GM23338 (cell line): ENCODE results near the gene SYNPO2.

Experiments
- JUNB ChIP-seq: IDR thresholded peaks from one replicate; pipeline ENCODE4 v1.6.1; 2016; ENCODE audit warnings: antibody characterized with exemption; ENCODE audit not compliant: unreplicated experiment
- POLR2AphosphoS5 ChIP-seq: IDR thresholded peaks from 2 replicates; pipeline ENCODE4 v1.6.1; 2016; ENCODE audit warnings: antibody characterized with exemption, low read depth
- REST ChIP-seq: IDR thresholded peaks from one replicate; pipeline ENCODE4 v1.6.1; 2018; ENCODE audit warnings: antibody characterized with exemption; ENCODE audit not compliant: unreplicated experiment
- ZNF331 ChIP-seq: fragments of 250-450 bp; sonication (Bioruptor Pico); IDR thresholded peaks from 2 replicates; pipeline ENCODE4 v1.5.0; 2020; ENCODE audit warnings: low read depth, mild to moderate bottlenecking, moderate library complexity
- TF ChIP-seq, protein P1 (sequence below), 2 experiments: fragments of 200-600 bp in 1 of 2; sonication (generic) in 1 of 2; conservative IDR thresholded peaks; 2 replicates each; pipeline versions ENCODE4 v1.5.1 to v1.6.1; 2016 to 2017; ENCODE audit warnings: antibody characterized with exemption in 2 of 2, low read depth in 2 of 2, mild to moderate bottlenecking in 2 of 2, moderate library complexity in 1 of 2

DNA sequence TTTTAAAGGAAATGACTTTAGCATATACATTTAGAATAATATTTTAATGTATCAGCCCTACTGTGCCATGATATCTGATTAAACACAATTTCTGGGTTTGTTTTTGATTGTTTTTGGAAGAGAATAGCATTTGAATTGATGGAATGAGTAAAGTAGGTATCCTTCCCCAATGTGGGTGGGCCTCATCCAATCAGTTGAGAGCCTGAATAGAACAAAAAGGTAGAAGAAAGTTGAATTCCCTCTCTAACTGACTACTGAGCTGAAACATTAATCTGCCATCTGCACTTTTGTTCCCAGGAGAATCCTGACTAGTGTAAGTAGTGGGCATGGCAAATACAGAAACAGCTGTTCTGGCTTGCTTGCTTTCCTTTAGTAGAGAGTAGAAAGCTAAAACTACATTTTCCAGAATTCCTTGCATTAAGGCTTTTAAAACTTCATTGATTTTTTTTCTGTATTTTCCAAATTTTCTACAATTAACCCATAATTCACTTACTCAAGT, 43.1 kb upstream of the SYNPO2 start:
- TF ChIP-seq, protein P1, sequence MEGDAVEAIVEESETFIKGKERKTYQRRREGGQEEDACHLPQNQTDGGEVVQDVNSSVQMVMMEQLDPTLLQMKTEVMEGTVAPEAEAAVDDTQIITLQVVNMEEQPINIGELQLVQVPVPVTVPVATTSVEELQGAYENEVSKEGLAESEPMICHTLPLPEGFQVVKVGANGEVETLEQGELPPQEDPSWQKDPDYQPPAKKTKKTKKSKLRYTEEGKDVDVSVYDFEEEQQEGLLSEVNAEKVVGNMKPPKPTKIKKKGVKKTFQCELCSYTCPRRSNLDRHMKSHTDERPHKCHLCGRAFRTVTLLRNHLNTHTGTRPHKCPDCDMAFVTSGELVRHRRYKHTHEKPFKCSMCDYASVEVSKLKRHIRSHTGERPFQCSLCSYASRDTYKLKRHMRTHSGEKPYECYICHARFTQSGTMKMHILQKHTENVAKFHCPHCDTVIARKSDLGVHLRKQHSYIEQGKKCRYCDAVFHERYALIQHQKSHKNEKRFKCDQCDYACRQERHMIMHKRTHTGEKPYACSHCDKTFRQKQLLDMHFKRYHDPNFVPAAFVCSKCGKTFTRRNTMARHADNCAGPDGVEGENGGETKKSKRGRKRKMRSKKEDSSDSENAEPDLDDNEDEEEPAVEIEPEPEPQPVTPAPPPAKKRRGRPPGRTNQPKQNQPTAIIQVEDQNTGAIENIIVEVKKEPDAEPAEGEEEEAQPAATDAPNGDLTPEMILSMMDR (conservative IDR thresholded peaks at IDR 0.05; ENCODE audit: low read depth in 2 of 2), result no peak
- no peak for TF ChIP-seq POLR2AphosphoS5
- no peak for TF ChIP-seq ZNF331 (CRISPR knock-in tag)
- no peak for TF ChIP-seq JUNB
- no peak for TF ChIP-seq REST
